Trophoblast cell (in vitro differentiated cells and primary cell): ENCODE results near the gene GNG12.

ENCODE experiments used
- DNase-seq, 2 donors: peaks; one replicate each; pipeline ENCODE4 v3.0.0-alpha.2; 2016
- H2AFZ ChIP-seq: 2 replicates; pipeline ENCODE4 v1.6.1; 2013; ENCODE audit warnings: low read length, moderate library complexity, mild to moderate bottlenecking; ENCODE audit not compliant: insufficient read depth, poor library complexity
- H2AK5ac ChIP-seq: 2 replicates; pipeline ENCODE4 v1.6.1; 2013; ENCODE audit warnings: mild to moderate bottlenecking, low read length
- H2BK120ac ChIP-seq: 2 replicates; pipeline ENCODE4 v1.6.1; 2013; ENCODE audit warnings: low read length, mild to moderate bottlenecking, moderate library complexity; ENCODE audit not compliant: insufficient read depth, poor library complexity
- H2BK12ac ChIP-seq: 2 replicates; pipeline ENCODE4 v1.6.1; 2013; ENCODE audit warnings: mild to moderate bottlenecking, low read length, moderate library complexity
- H2BK5ac ChIP-seq: 2 replicates; pipeline ENCODE4 v1.6.1; 2013; ENCODE audit warnings: low read length, low read depth, moderate library complexity, mild to moderate bottlenecking; ENCODE audit not compliant: poor library complexity
- H3K14ac ChIP-seq: 2 replicates; pipeline ENCODE4 v1.6.1; 2013; ENCODE audit warnings: mild to moderate bottlenecking, low read length
- H3K18ac ChIP-seq: 2 replicates; pipeline ENCODE4 v1.6.1; 2013; ENCODE audit warnings: mild to moderate bottlenecking, low read length
- H3K23ac ChIP-seq: 2 replicates; pipeline ENCODE4 v1.6.1; 2013; ENCODE audit warnings: low read length
- H3K27ac ChIP-seq: 2 replicates; pipeline ENCODE4 v1.5.1; 2013; ENCODE audit warnings: low read depth, mild to moderate bottlenecking, inconsistent platforms, low read length, moderate library complexity
- H3K27me3 ChIP-seq: 2 replicates; pipeline ENCODE4 v1.6.1; 2013; ENCODE audit warnings: inconsistent platforms, mild to moderate bottlenecking, low read length, moderate library complexity; ENCODE audit not compliant: insufficient read depth
- H3K36me3 ChIP-seq, 2 experiments: 1 replicate in 1 of 2; 2 replicates in 1 of 2; pipeline ENCODE4 v1.6.1; 2013; ENCODE audit warnings: low read length in 2 of 2, mild to moderate bottlenecking in 2 of 2, moderate library complexity in 1 of 2; ENCODE audit not compliant: insufficient read depth in 2 of 2, control insufficient read depth in 1 of 2
- H3K4ac ChIP-seq: 2 replicates; pipeline ENCODE4 v1.6.1; 2013; ENCODE audit warnings: low read depth, mild to moderate bottlenecking, low read length, moderate library complexity
- H3K4me1 ChIP-seq, 2 experiments: 1 replicate in 1 of 2; 2 replicates in 1 of 2; pipeline ENCODE4 v1.6.1; 2013; ENCODE audit warnings: low read length in 2 of 2, mild to moderate bottlenecking in 2 of 2, moderate library complexity in 1 of 2; ENCODE audit not compliant: insufficient read depth in 2 of 2, control insufficient read depth in 1 of 2
- H3K4me2 ChIP-seq: 2 replicates; pipeline ENCODE4 v1.6.1; 2013; ENCODE audit warnings: inconsistent platforms, mild to moderate bottlenecking, low read length, moderate library complexity
- H3K4me3 ChIP-seq: 2 replicates; pipeline ENCODE4 v1.5.1; 2013; ENCODE audit warnings: mild to moderate bottlenecking, low read depth, low read length, inconsistent platforms
- H3K79me1 ChIP-seq: one replicate; pipeline ENCODE4 v1.6.1; 2013; ENCODE audit warnings: low read length
- H3K79me2 ChIP-seq: 2 replicates; pipeline ENCODE4 v1.6.1; 2013; ENCODE audit warnings: low read length, mild to moderate bottlenecking; ENCODE audit not compliant: control insufficient read depth, insufficient read depth, poor library complexity
- H3K9ac ChIP-seq: 2 replicates; pipeline ENCODE4 v1.6.1; 2013; ENCODE audit warnings: mild to moderate bottlenecking, low read length
- H3K9me3 ChIP-seq: 2 replicates; pipeline ENCODE4 v1.6.1; 2013; ENCODE audit warnings: low read depth, mild to moderate bottlenecking, control low read depth, inconsistent platforms, low read length; ENCODE audit not compliant: insufficient read depth
- H4K12ac ChIP-seq: 2 replicates; pipeline ENCODE4 v1.6.1; 2013; ENCODE audit warnings: low read depth, mild to moderate bottlenecking, low read length, moderate library complexity
- H4K8ac ChIP-seq: 2 replicates; pipeline ENCODE4 v1.6.1; 2013; ENCODE audit warnings: low read depth, mild to moderate bottlenecking, low read length, moderate library complexity
- H4K91ac ChIP-seq: one replicate; pipeline ENCODE4 v1.6.1; 2013; ENCODE audit warnings: low read depth, mild to moderate bottlenecking, low read length, moderate library complexity
- WGBS: extraction: QIAGEN DNeasy Blood & Tissue Kit; methylation state at CpG from one replicate; pipeline ENCODE4 v1.1.7; 2013; ENCODE audit warnings: missing lambda C conversion rate; ENCODE audit not compliant: insufficient read length, insufficient coverage; ENCODE audit errors: extremely low coverage; 5-methylcytosine and 5-hydroxymethylcytosine counted together

The GNG12 gene

DNA sequence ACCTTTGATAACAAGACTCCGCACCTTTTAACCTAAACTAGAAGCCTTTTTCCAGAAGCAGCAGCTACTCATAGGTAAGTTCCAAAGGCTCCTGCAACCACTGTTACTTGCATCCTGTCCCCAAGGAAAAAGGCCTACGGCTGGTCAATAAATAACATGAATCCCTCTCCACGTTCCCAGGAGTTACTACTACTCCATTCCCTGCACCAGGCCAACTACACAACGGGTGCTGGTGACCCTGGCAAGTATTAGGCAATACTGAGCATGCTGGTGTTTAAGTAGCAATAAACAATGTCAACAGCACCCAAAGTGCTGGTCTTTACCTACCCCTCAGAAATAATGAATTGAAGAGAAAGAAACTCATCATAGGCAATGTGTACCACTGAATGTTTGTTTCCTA lies 7.7 kb downstream of the GNG12 start:
- Histone ChIP-seq H3K27me3 (no peaks in the 10 kb centered on the region), H3K4ac (no peak overlapping the region), H3K79me2 (no peaks in the 10 kb centered on the region), H3K36me3 (no peaks in the 10 kb centered on the region), H3K9me3 (no peaks in the 10 kb centered on the region), H2AK5ac (no peak overlapping the region), H3K4me2 (no peak overlapping the region), H4K8ac (no peak overlapping the region), H2BK5ac (no peak overlapping the region), H3K4me3 (no peak overlapping the region), H3K14ac (no peak overlapping the region), H2AFZ (no peak overlapping the region), H3K18ac (no peak overlapping the region), H3K4me1 (no peaks in the 10 kb centered on the region), H2BK12ac (no peak overlapping the region), H2BK120ac (no peak overlapping the region), H3K79me1 (no peaks in the 10 kb centered on the region), H3K27ac (no peak overlapping the region), H4K12ac (no peak overlapping the region), H3K23ac (no peak overlapping the region), H4K91ac (no peak overlapping the region), H3K9ac (no peak overlapping the region)
- DNase-seq: peak in 1 of 2 donors; percentile 40
- no CpG with 5 or more reads among the region's 4 CpGs for WGBS

DNA sequence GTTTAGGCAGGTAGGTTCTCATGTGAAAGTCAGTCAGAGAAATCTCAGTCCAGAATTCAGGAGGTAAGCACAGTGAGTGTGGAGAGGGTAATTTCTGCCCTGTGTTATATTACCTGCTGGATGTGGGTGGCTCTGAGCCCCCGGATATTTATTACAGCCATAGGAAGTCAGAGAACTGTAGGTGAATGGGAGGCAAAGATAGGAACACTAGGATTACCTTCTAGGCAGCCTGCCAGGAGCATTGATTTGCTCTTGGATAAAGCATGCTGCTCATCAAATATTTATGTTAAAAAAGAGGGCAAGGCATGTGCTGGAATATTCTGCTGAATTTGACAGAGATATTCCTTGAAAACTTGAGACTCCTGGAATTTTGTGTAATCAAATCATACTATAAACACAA lies 8.5 kb downstream of the GNG12 start:
- Histone ChIP-seq H2AK5ac (no peak overlapping the region), H3K18ac (peak overlapping the region; percentile 62), H3K36me3 (no peaks in the 10 kb centered on the region), H2BK5ac (no peak overlapping the region), H3K4ac (no peak overlapping the region), H3K79me2 (no peaks in the 10 kb centered on the region), H4K12ac (no peak overlapping the region), H2AFZ (no peak overlapping the region), H4K91ac (no peak overlapping the region), H3K23ac (no peak overlapping the region), H3K79me1 (no peaks in the 10 kb centered on the region), H3K14ac (no peak overlapping the region), H3K27ac (no peak overlapping the region), H3K4me3 (no peak overlapping the region), H2BK12ac (no peak overlapping the region), H3K4me2 (no peak overlapping the region), H3K27me3 (no peaks in the 10 kb centered on the region), H4K8ac (no peak overlapping the region), H3K9ac (no peak overlapping the region), H3K9me3 (no peaks in the 10 kb centered on the region), H3K4me1 (peaks cover 0 to 3% of the 10 kb centered on the region in 2 experiments), H2BK120ac (no peak overlapping the region)
- DNase-seq: no peak
- WGBS: no CpG with 5 or more reads among the region's 1 CpG

DNA sequence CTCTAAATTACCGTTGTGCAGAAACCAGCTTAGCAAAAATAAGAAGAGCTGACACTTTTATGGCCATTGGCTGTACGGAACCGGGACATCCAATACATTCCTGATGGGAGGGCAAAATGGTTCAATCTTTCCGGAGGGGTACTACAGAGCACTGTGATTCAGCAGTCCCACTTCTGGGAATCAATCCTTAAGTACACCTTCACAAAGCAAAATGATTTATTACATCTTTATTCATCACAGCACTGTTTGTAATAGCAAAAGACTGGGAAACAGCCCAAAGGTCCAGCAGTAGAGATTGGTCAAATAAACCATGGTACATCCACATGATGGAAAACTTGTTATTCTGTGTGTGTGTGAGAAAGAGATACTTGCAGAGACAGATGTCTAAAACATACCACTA lies 9.7 kb downstream of the GNG12 start:
- no peak for DNase-seq
- Histone ChIP-seq H2AK5ac (no peak overlapping the region), H4K8ac (no peak overlapping the region), H3K27ac (no peak overlapping the region), H3K9me3 (no peaks in the 10 kb centered on the region), H3K14ac (no peak overlapping the region), H3K4me1 (peaks cover 0 to 8% of the 10 kb centered on the region in 2 experiments), H4K91ac (no peak overlapping the region), H2BK12ac (no peak overlapping the region), H2BK120ac (no peak overlapping the region), H3K4me3 (no peak overlapping the region), H2AFZ (no peak overlapping the region), H3K4me2 (no peak overlapping the region), H2BK5ac (no peak overlapping the region), H3K23ac (no peak overlapping the region), H3K27me3 (no peaks in the 10 kb centered on the region), H3K4ac (no peak overlapping the region), H3K36me3 (no peaks in the 10 kb centered on the region), H3K79me1 (no peaks in the 10 kb centered on the region), H4K12ac (no peak overlapping the region), H3K79me2 (no peaks in the 10 kb centered on the region), H3K18ac (no peak overlapping the region), H3K9ac (no peak overlapping the region)
- no CpG with 5 or more reads among the region's 4 CpGs for WGBS

DNA sequence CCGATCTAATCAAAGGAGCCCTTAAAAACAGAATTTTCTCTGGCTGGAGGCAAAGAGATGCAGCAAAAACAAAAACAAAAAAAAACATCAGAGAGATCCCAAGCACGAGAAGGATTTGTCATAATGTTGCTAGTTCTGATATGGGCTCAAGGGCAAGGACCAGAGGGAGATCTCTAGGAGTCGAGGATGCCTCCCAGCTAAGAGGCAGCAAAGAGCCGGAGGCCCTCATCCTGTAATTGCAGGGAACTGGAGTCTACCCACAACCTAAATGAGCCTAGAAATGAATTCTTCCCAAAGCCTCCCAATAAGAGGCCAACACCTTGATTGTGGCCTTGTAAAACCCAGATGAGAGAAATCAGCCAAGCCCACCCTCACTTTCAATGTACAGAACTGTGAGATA lies 12.0 kb downstream of the GNG12 start:
- H4K91ac ChIP-seq: no peak overlapping the region
- H3K4me3 ChIP-seq: no peak overlapping the region
- H3K4me1 ChIP-seq: peaks cover 3 to 8% of the 10 kb centered on the region in 2 experiments
- peaks cover 3% of the 10 kb centered on the region for H3K79me1 ChIP-seq
- H3K27me3 ChIP-seq: no peaks in the 10 kb centered on the region
- no peak overlapping the region for H2BK120ac ChIP-seq
- H3K4ac ChIP-seq: no peak overlapping the region
- WGBS: no CpG with 5 or more reads among the region's 4 CpGs
- H3K14ac ChIP-seq: no peak overlapping the region
- H3K9me3 ChIP-seq: no peaks in the 10 kb centered on the region
- no peak overlapping the region for H2AK5ac ChIP-seq
- H3K4me2 ChIP-seq: no peak overlapping the region
- no peak overlapping the region for H3K9ac ChIP-seq
- DNase-seq: peak; percentile 62 to 75
- no peak overlapping the region for H3K27ac ChIP-seq
- H2BK12ac ChIP-seq: no peak overlapping the region
- no peak overlapping the region for H4K8ac ChIP-seq
- H2BK5ac ChIP-seq: no peak overlapping the region
- H3K79me2 ChIP-seq: no peaks in the 10 kb centered on the region
- no peak overlapping the region for H4K12ac ChIP-seq
- no peak overlapping the region for H3K23ac ChIP-seq
- H3K36me3 ChIP-seq: no peaks in the 10 kb centered on the region
- no peak overlapping the region for H3K18ac ChIP-seq
- no peak overlapping the region for H2AFZ ChIP-seq
